Fibroblast of lung (primary cell): ENCODE data around the gene DAZAP1. TPM values are rescaled to one million over a fixed set of nuclear protein-coding genes. Genes with fewer than 3 reads are reported as not detected.

Experiments used
- DNase-seq, 2 donors: peaks; one replicate each; pipeline versions ENCODE4 v3.0.0 to v3.0.0-alpha.2; 2010; ENCODE audit warnings: low read depth in 2 of 2
- H2AFZ ChIP-seq: 2 replicates; pipeline ENCODE4 v1.5.1; 2012; ENCODE audit warnings: low read length, control low read depth, inconsistent platforms
- H3K27ac ChIP-seq: 2 replicates; pipeline ENCODE4 v1.5.1; 2011; ENCODE audit warnings: low read length, control low read depth; ENCODE audit not compliant: insufficient read depth
- H3K27me3 ChIP-seq: 2 replicates; pipeline ENCODE4 v1.5.1; 2011; ENCODE audit warnings: mild to moderate bottlenecking, low read length; ENCODE audit not compliant: control insufficient read depth, insufficient read depth
- H3K36me3 ChIP-seq: 2 replicates; pipeline ENCODE4 v1.5.1; 2011; ENCODE audit warnings: low read length; ENCODE audit not compliant: control insufficient read depth, insufficient read depth
- H3K4me1 ChIP-seq: 2 replicates; pipeline ENCODE4 v1.5.1; 2011; ENCODE audit warnings: low read length; ENCODE audit not compliant: control insufficient read depth, insufficient read depth; ENCODE audit errors: extremely low read depth
- H3K4me2 ChIP-seq: 2 replicates; pipeline ENCODE4 v1.5.1; 2011; ENCODE audit warnings: low read length, control low read depth; ENCODE audit not compliant: insufficient read depth; ENCODE audit errors: extremely low read depth
- H3K4me3 ChIP-seq, 4 experiments: fragments of 200-600 bp in 1 of 4; sonication (generic) in 1 of 4; replicated peaks in 1 of 4; 2 replicates each; pipeline ENCODE4 v1.5.1; 2011 to 2016; ENCODE audit warnings: low read length in 4 of 4, low read depth in 3 of 4, mild to moderate bottlenecking in 3 of 4, control low read depth in 2 of 4, inconsistent platforms in 1 of 4, mixed read lengths in 1 of 4; ENCODE audit not compliant: insufficient read depth in 1 of 4; ENCODE audit errors: control extremely low read depth in 1 of 4
- H3K79me2 ChIP-seq: 2 replicates; pipeline ENCODE4 v1.5.1; 2012; ENCODE audit warnings: mild to moderate bottlenecking, low read length, inconsistent platforms; ENCODE audit not compliant: control insufficient read depth, insufficient read depth
- H3K9ac ChIP-seq: 2 replicates; pipeline ENCODE4 v1.5.1; 2011; ENCODE audit warnings: mild to moderate bottlenecking, low read length, control low read depth; ENCODE audit not compliant: insufficient read depth
- H3K9me3 ChIP-seq: 2 replicates; pipeline ENCODE4 v1.5.1; 2012; ENCODE audit warnings: low read depth, low read length; ENCODE audit not compliant: control insufficient read depth, insufficient read depth
- H4K20me1 ChIP-seq: 2 replicates; pipeline ENCODE4 v1.5.1; 2011; ENCODE audit warnings: low read length; ENCODE audit not compliant: control insufficient read depth, insufficient read depth; ENCODE audit errors: extremely low read depth
- CTCF ChIP-seq, 2 donors: IDR thresholded peaks in 1 of 2; conservative IDR thresholded peaks in 1 of 2; 1 replicate in 1 of 2; 2 replicates in 1 of 2; pipeline ENCODE4 v1.5.1; 2011 to 2012; ENCODE audit warnings: low read length in 2 of 2, control low read depth in 1 of 2, inconsistent platforms in 1 of 2, low read depth in 1 of 2, mild to moderate bottlenecking in 1 of 2
- EZH2 ChIP-seq: IDR thresholded peaks from 2 replicates; pipeline ENCODE4 v1.5.1; 2012; ENCODE audit warnings: low read length, control low read depth, mild to moderate bottlenecking; ENCODE audit errors: missing control alignments
- polyA plus RNA-seq, 2 donors: library from polyadenylated mRNA; depleted of rRNA in 1 of 2; stranded (reverse) in 1 of 2; unstranded in 1 of 2; fragments of >200 nt; gene quantifications; 2 replicates each; pipeline ENCODE4 v1.2.1, GENCODE V29; 2011 to 2012; ENCODE audit warnings: missing spikeins in 1 of 2
- total RNA-seq: library from RNA; depleted of rRNA; stranded (reverse); fragments of >200 nt; gene quantifications from 2 replicates; pipeline ENCODE4 v1.2.1, GENCODE V29; 2014

Gene DAZAP1
- total and polyA plus RNA-seq, 2 donors (not counting 1 experiment from before 2014, with no cell fraction given), result 44.6 to 49.5 TPM

GRCh38 chr19:1376415-1376805 lies 31.0 kb upstream of the DAZAP1 start:
- H3K4me2 ChIP-seq, result no peak overlapping the region
- no peak overlapping the region for H3K9ac ChIP-seq
- no peaks in the 10 kb centered on the region for H3K79me2 ChIP-seq
- H3K36me3 ChIP-seq, result peaks cover 21% of the 10 kb centered on the region
- no peaks in the 10 kb centered on the region for H3K27me3 ChIP-seq
- no peaks in the 10 kb centered on the region for H3K9me3 ChIP-seq
- H2AFZ ChIP-seq, result no peak overlapping the region
- TF ChIP-seq EZH2 (no peak), CTCF (conservative IDR thresholded peaks at IDR 0.05 in 1 of 2, IDR thresholded peaks at IDR 0.05 in 1 of 2; ENCODE audit: low read depth in 1 of 2, low read length in 2 of 2) (no peak)
- DNase-seq, result no peak
- no peaks in the 10 kb centered on the region for H4K20me1 ChIP-seq
- H3K4me1 ChIP-seq, result peaks cover 8% of the 10 kb centered on the region
- H3K4me3 ChIP-seq, result no peak overlapping the region
- no peak overlapping the region for H3K27ac ChIP-seq

GRCh38 chr19:1377176-1377964 lies 30.0 kb upstream of the DAZAP1 start:
- no peak overlapping the region for H3K4me2 ChIP-seq
- peaks cover 21% of the 10 kb centered on the region for H3K36me3 ChIP-seq
- H3K4me1 ChIP-seq, result peaks cover 8% of the 10 kb centered on the region
- no peak overlapping the region for H3K4me3 ChIP-seq
- TF ChIP-seq CTCF (conservative IDR thresholded peaks at IDR 0.05 in 1 of 2, IDR thresholded peaks at IDR 0.05 in 1 of 2; ENCODE audit: low read depth in 1 of 2, low read length in 2 of 2) (no peak), EZH2 (no peak)
- no peak overlapping the region for H3K9ac ChIP-seq
- H3K27me3 ChIP-seq, result no peaks in the 10 kb centered on the region
- no peaks in the 10 kb centered on the region for H4K20me1 ChIP-seq
- no peaks in the 10 kb centered on the region for H3K9me3 ChIP-seq
- H3K79me2 ChIP-seq, result no peaks in the 10 kb centered on the region
- no peak overlapping the region for H2AFZ ChIP-seq
- no peak for DNase-seq
- no peak overlapping the region for H3K27ac ChIP-seq

- Histone ChIP-seq H3K9ac (no peak overlapping the region), H3K27me3 (no peaks in the 10 kb centered on the region), H3K4me3 (no peak overlapping the region), H3K4me2 (no peak overlapping the region), H4K20me1 (no peaks in the 10 kb centered on the region), H3K4me1 (peaks cover 3% of the 10 kb centered on the region), H3K9me3 (no peaks in the 10 kb centered on the region), H3K36me3 (peaks cover 15% of the 10 kb centered on the region), H2AFZ (no peak overlapping the region), H3K79me2 (no peaks in the 10 kb centered on the region), H3K27ac (no peak overlapping the region)
- no peak for TF ChIP-seq EZH2
- no peak for TF ChIP-seq CTCF (conservative IDR thresholded peaks at IDR 0.05 in 1 of 2, IDR thresholded peaks at IDR 0.05 in 1 of 2; ENCODE audit: low read depth in 1 of 2, low read length in 2 of 2)
- DNase-seq, result no peak
These were observed 29.2 kb upstream of the DAZAP1 start for GRCh38 chr19:1377965-1378785.
